B cell (primary cell): Measurements from ENCODE around the gene MAST2. TPM values are rescaled to one million over a fixed set of nuclear protein-coding genes. Genes with fewer than 3 reads are reported as not detected.

ENCODE experiments used
- ATAC-seq: fragments of 200-7000 bp; cut with Tn5 transposase; one replicate; pipeline ENCODE4 v1.10.0; 2021; ENCODE audit warnings: low read depth, mild to moderate bottlenecking, moderate number of reproducible peaks, moderate library complexity
- CTCF ChIA-PET: fragments of 350-600 bp; sonication (Branson Sonifier 250); formaldehyde crosslinking; loops from one replicate; lab custom pipeline; 2021; ENCODE audit warnings: antibody characterized with exemption, inconsistent platforms; lab: Charles Lee
- POLR2A ChIA-PET: fragments of 350-600 bp; sonication (Branson Sonifier 250); formaldehyde crosslinking; loops from one replicate; lab custom pipeline; 2021; ENCODE audit warnings: antibody characterized with exemption; lab: Charles Lee
- DNase-seq: peaks from one replicate; pipeline ENCODE4 v3.0.0; 2013
- H2AFZ ChIP-seq: 2 replicates; pipeline ENCODE4 v1.6.1; 2012; ENCODE audit warnings: mild to moderate bottlenecking, low read depth, low read length; ENCODE audit not compliant: insufficient read depth, poor library complexity, severe bottlenecking
- H3K27ac ChIP-seq, 2 donors: 1 replicate in 1 of 2; 2 replicates in 1 of 2; pipeline ENCODE4 v1.5.1; 2012 to 2013; ENCODE audit warnings: low read length in 2 of 2, mild to moderate bottlenecking in 2 of 2, moderate library complexity in 1 of 2
- H3K27me3 ChIP-seq, 4 experiments: fragments of 200-600 bp in 1 of 4; sonication (generic) in 1 of 4; replicated peaks in 1 of 4; 1 replicate in 2 of 4; 2 replicates in 2 of 4; pipeline versions ENCODE4 v1.6.1 to v1.7.0; 2013 to 2016; ENCODE audit warnings: low read length in 3 of 4, mild to moderate bottlenecking in 2 of 4, mixed read lengths in 1 of 4, moderate library complexity in 1 of 4; ENCODE audit not compliant: insufficient read depth in 4 of 4, control insufficient read depth in 3 of 4; ENCODE audit errors: control extremely low read depth in 1 of 4
- H3K36me3 ChIP-seq, 2 experiments: replicated peaks in 1 of 2; 1 replicate in 1 of 2; 2 replicates in 1 of 2; pipeline versions ENCODE4 v1.6.1 to v1.7.1; 2013; ENCODE audit warnings: low read length in 1 of 2; ENCODE audit not compliant: insufficient read depth in 2 of 2, control insufficient read depth in 1 of 2; ENCODE audit errors: control extremely low read depth in 1 of 2, extremely low read depth in 1 of 2
- H3K4me1 ChIP-seq, 2 donors: fragments of 200-600 bp in 1 of 2; sonication (generic) in 1 of 2; 1 replicate in 1 of 2; 2 replicates in 1 of 2; pipeline versions ENCODE4 v1.5.1 to v1.6.1; 2013 to 2017; ENCODE audit warnings: low read length in 2 of 2; ENCODE audit not compliant: control insufficient read depth in 2 of 2, insufficient read depth in 2 of 2
- H3K4me2 ChIP-seq: replicated peaks from 2 replicates; pipeline ENCODE3; 2012; ENCODE audit warnings: mild to moderate bottlenecking, low read depth, low read length; ENCODE audit not compliant: poor library complexity, severe bottlenecking
- H3K4me3 ChIP-seq, 5 experiments: fragments of 200-600 bp in 1 of 5; sonication (generic) in 1 of 5; 1 replicate in 3 of 5; 2 replicates in 2 of 5; pipeline versions ENCODE4 v1.5.1 to v1.7.0; 2011 to 2016; ENCODE audit warnings: low read length in 4 of 5, mild to moderate bottlenecking in 4 of 5, low read depth in 2 of 5, control low read depth in 1 of 5, moderate library complexity in 1 of 5; ENCODE audit not compliant: insufficient read depth in 1 of 5; ENCODE audit errors: control extremely low read depth in 1 of 5, extremely low read depth in 1 of 5
- H3K79me2 ChIP-seq: fragments of 200-600 bp; sonication (generic); one replicate; pipeline ENCODE4 v1.6.0; 2016; ENCODE audit warnings: low read length; ENCODE audit not compliant: control insufficient read depth, insufficient read depth
- H3K9ac ChIP-seq: fragments of 200-600 bp; sonication (generic); 2 replicates; pipeline ENCODE4 v1.6.1; 2017; ENCODE audit warnings: mild to moderate bottlenecking, low read length, moderate library complexity
- H3K9me3 ChIP-seq, 3 donors: one replicate each; pipeline versions ENCODE4 v1.6.1 to v1.7.1; 2013; ENCODE audit warnings: low read length in 2 of 3; ENCODE audit not compliant: control insufficient read depth in 2 of 3, insufficient read depth in 1 of 3; ENCODE audit errors: control extremely low read depth in 1 of 3
- H4K20me1 ChIP-seq: 2 replicates; pipeline ENCODE4 v1.6.0; 2012; ENCODE audit warnings: mild to moderate bottlenecking, low read length; ENCODE audit not compliant: insufficient read depth, control insufficient read depth, poor library complexity, severe bottlenecking
- H3K27ac Mint-ChIP-seq: one replicate; pipeline ENCODE4 v1.8.0; 2021; ENCODE audit warnings: mixed read lengths
- H3K27me3 Mint-ChIP-seq: one replicate; pipeline ENCODE4 v1.8.0; 2021; ENCODE audit warnings: mixed read lengths
- H3K4me1 Mint-ChIP-seq: one replicate; pipeline ENCODE4 v1.8.0; 2021; ENCODE audit warnings: mixed read lengths
- H3K4me3 Mint-ChIP-seq: one replicate; pipeline ENCODE4 v1.8.0; 2021; ENCODE audit warnings: mixed read lengths
- H3K9me3 Mint-ChIP-seq: one replicate; pipeline ENCODE4 v1.8.0; 2022; ENCODE audit warnings: mixed read lengths; ENCODE audit not compliant: insufficient read depth
- EZH2 ChIP-seq: IDR thresholded peaks from 2 replicates; pipeline ENCODE4 v1.6.1; 2012; ENCODE audit warnings: borderline replicate concordance, low read depth, mild to moderate bottlenecking, moderate library complexity, low read length; ENCODE audit not compliant: insufficient read depth, poor library complexity, severe bottlenecking
- WGBS: methylation state at CpG from one replicate; pipeline ENCODE4 v1.1.5; 2013; ENCODE audit warnings: missing lambda C conversion rate; ENCODE audit not compliant: insufficient coverage; 5-methylcytosine and 5-hydroxymethylcytosine counted together
- intact Hi-C: fragments of 100-400 bp; cut with micrococcal nuclease; formaldehyde crosslinking; loops from one replicate; pipeline ENCODE4 v1.10.0; 2022
- polyA plus RNA-seq: library from polyadenylated mRNA; depleted of rRNA; stranded (reverse); fragments of >200 nt; gene quantifications from 2 replicates; pipeline ENCODE4 v1.2.3, GENCODE V29; 2012
- total RNA-seq, 2 donors: library from RNA; stranded (reverse); fragments of 120-200 nt in 1 of 2; gene quantifications; 1 replicate in 1 of 2; 2 replicates in 1 of 2; pipeline versions ENCODE4 v1.2.3 to v1.2.4, GENCODE V29; 2013 to 2022
- TF ChIP-seq, protein P1 (sequence below): fragments of 200-600 bp; IDR thresholded peaks from one replicate; pipeline ENCODE4 v1.8.0; 2022; ENCODE audit warnings: antibody characterized with exemption, mild to moderate bottlenecking

MAST2 gene
- total and polyA plus RNA-seq, 2 donors (not counting 1 experiment from before 2014, with no cell fraction given), result 12.5 to 23.3 TPM

DNA sequence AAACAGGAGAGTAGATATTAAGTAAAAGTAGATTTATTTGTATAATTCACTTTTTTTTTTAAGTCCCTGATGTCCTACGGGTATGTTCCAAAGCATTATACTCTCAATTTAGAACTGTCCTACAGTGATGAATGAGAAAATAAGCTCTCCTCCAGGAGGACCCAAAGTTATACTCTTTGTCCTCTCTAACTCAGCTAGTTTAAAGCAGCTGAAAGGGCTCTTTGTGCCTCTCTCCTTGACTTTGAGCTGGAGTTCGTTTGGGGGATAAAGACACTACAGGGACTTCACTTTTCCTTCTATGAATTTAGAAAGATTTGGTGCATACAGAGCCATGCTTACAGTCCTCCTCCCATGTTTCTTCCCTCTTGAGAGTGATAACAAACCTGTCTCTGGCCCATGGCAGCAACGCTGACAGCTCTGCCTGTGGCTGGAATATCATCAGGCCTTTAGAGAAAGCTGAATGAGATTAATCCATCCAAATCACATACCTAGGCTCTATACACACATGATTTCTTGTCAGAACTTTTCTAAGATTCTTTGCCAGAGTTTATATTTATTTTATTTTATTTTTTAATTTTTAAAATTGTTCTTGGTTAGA is 194.7 kb downstream of the MAST2 start:
- ATAC-seq, result no peak
- H3K4me3 Mint-ChIP-seq, result no peak overlapping the region
- H4K20me1 ChIP-seq, result no peaks in the 10 kb centered on the region
- H3K27me3 ChIP-seq, result no peaks in the 10 kb centered on the region
- H3K4me3 ChIP-seq, result no peak overlapping the region
- H3K4me1 ChIP-seq, result no peaks in the 10 kb centered on the region
- ChIA-PET CTCF (no interaction called here), POLR2A (no interaction called here)
- no peak overlapping the region for H3K9ac ChIP-seq
- intact Hi-C loops, result no loop called here
- H3K9me3 Mint-ChIP-seq, result no peaks in the 10 kb centered on the region
- H3K27ac Mint-ChIP-seq, result no peak overlapping the region
- 100% methylated on average over 1 of the region's 3 CpGs for WGBS
- no peaks in the 10 kb centered on the region for H3K4me1 Mint-ChIP-seq
- DNase-seq, result no peak
- no peaks in the 10 kb centered on the region for H3K79me2 ChIP-seq
- H3K27me3 Mint-ChIP-seq, result no peaks in the 10 kb centered on the region
- H3K4me2 ChIP-seq, result no peak overlapping the region
- H3K36me3 ChIP-seq, result no peaks in the 10 kb centered on the region
- no peak overlapping the region for H3K27ac ChIP-seq
- TF ChIP-seq, protein P1, sequence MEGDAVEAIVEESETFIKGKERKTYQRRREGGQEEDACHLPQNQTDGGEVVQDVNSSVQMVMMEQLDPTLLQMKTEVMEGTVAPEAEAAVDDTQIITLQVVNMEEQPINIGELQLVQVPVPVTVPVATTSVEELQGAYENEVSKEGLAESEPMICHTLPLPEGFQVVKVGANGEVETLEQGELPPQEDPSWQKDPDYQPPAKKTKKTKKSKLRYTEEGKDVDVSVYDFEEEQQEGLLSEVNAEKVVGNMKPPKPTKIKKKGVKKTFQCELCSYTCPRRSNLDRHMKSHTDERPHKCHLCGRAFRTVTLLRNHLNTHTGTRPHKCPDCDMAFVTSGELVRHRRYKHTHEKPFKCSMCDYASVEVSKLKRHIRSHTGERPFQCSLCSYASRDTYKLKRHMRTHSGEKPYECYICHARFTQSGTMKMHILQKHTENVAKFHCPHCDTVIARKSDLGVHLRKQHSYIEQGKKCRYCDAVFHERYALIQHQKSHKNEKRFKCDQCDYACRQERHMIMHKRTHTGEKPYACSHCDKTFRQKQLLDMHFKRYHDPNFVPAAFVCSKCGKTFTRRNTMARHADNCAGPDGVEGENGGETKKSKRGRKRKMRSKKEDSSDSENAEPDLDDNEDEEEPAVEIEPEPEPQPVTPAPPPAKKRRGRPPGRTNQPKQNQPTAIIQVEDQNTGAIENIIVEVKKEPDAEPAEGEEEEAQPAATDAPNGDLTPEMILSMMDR, result no peak
- no peak for TF ChIP-seq EZH2
- no peaks in the 10 kb centered on the region for H3K9me3 ChIP-seq
- H2AFZ ChIP-seq, result no peak overlapping the region

DNA sequence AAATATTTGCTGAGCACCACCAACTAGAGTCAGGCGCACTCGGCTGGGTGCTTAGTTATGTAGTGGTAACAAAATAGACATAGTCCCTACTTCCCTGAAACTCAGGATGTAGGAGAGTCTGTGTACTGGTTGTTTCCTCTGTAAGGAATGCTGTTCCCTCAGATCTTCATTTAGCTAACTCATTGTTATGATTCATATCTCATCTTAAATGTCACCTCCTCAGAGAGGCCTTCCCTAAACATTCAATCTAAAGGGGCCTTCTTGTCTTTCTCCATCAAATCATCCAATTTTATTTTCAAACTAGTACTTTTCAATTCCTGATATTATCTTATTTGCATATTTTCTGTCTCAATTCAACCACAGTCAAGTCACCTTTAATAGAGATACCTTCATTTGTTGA is 196.1 kb downstream of the MAST2 start:
- ChIA-PET POLR2A (no interaction called here), CTCF (no interaction called here)
- no peak overlapping the region for H3K9ac ChIP-seq
- DNase-seq (no peak), ATAC-seq (no peak)
- no peak overlapping the region for H3K27ac ChIP-seq
- H3K4me1 ChIP-seq, result no peaks in the 10 kb centered on the region
- Mint-ChIP-seq H3K27me3 (no peaks in the 10 kb centered on the region), H3K9me3 (no peaks in the 10 kb centered on the region), H3K27ac (no peak overlapping the region), H3K4me3 (no peak overlapping the region), H3K4me1 (no peaks in the 10 kb centered on the region)
- H2AFZ ChIP-seq, result no peak overlapping the region
- no peaks in the 10 kb centered on the region for H3K36me3 ChIP-seq
- no CpG with 5 or more reads among the region's 2 CpGs for WGBS
- no peaks in the 10 kb centered on the region for H4K20me1 ChIP-seq
- no peak overlapping the region for H3K4me3 ChIP-seq
- no peak overlapping the region for H3K4me2 ChIP-seq
- intact Hi-C loops, result no loop called here
- TF ChIP-seq, protein P1, result no peak
- TF ChIP-seq EZH2, result no peak
- no peaks in the 10 kb centered on the region for H3K27me3 ChIP-seq
- H3K79me2 ChIP-seq, result no peaks in the 10 kb centered on the region
- no peaks in the 10 kb centered on the region for H3K9me3 ChIP-seq
